ENCODE measurements around the gene LRRC10B.

Gene LRRC10B

GRCh38 chr11:61543606-61544306, 35.2 kb downstream of the LRRC10B start:
- in situ Hi-C loops (cut with HindIII; ENCODE audit: low sequenced_read_pairs) = no loop called here

GRCh38 chr11:61544466-61544865, 35.9 kb downstream of the LRRC10B start:
- in situ Hi-C loops (cut with HindIII; ENCODE audit: low sequenced_read_pairs) = no loop called here

DNA sequence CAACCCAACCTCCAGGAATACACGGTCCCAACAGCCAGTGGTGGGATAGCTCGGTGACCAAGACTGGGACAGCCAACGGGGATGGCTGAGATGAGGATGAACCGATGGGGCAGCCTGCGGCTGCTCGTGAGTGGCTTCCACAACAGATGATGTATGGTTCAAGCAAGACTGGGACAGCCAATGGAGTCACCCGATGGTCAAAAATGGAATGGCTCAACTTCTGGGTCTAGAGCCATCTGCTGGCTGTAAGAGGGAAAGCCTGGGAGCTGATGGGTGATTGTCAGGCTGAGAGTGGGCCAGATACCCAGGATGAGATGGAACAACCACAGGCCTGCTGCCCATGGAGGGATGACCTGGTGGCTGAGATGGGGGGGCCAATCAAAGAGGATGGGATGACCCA, 36.8 kb downstream of the LRRC10B start:
- in situ Hi-C loops (cut with HindIII; ENCODE audit: low sequenced_read_pairs) = no loop called here

DNA sequence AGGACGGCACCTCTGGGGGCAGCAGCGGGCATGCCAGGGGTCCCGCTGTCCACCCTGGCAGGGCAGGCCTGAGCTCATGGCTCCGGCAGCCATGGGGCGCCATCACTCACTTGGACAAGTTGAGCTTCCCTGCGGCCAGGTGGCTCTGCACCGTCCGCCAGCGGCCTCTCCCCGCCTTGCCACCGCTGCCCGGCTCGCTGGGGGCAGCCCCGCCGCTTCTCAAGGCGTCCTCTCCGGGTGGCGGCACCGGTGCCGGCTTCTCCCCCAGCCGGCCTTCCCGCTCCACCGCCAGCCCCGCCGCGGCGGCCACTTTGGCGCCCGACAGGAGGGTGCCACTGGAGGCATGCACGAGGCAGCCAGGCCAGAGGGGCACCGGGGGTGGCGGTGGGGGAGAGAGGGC, 37.4 kb downstream of the LRRC10B start:
- in situ Hi-C loops (cut with HindIII; ENCODE audit: low sequenced_read_pairs) = no loop called here

- in situ Hi-C loops (cut with HindIII; ENCODE audit: low sequenced_read_pairs) = no loop called here
Observed at GRCh38 chr11:61546663-61547062, 38.1 kb downstream of the LRRC10B start.

DNA sequence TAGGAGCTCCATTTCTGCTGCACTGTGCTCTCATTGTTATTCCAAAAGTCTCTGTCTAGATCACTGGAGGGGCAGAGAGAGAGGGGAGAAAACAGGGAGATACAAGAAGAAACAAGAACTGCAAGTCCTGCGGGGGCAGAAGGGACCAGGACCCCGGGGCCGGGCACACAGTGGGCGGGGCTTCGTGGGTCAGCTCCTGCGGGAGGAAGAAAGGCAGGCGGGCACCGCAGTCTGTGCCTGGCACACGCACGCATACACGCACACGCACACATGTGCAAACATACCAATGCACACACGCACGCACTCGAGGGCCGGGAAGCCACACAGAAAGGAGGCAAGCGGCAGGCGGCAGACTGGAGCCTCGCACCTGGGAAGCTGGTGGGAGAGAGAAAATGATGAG, 38.7 kb downstream of the LRRC10B start:
- in situ Hi-C loops (cut with HindIII; ENCODE audit: low sequenced_read_pairs) = no loop called here

DNA sequence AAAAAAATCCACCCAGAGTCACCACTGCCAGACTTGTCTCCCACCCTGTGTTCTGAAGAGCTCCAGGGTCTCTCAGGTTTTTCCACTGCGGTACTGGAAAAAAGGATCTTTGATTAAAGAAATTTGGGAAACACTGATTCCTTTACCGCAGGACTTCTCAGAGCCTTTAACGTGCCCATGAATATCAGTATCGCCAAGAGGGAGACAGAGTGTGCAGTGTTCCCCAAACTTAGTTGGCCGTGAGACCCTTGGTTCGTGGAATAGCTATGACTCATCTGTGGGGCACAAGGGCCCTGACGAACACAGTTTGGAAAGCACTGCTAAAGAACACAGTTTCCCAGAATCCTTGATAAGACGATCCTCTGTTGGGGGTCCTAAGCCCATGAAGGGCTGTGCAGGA, 40.6 kb downstream of the LRRC10B start:
- in situ Hi-C loops (cut with HindIII; ENCODE audit: low sequenced_read_pairs) = no loop called here

DNA sequence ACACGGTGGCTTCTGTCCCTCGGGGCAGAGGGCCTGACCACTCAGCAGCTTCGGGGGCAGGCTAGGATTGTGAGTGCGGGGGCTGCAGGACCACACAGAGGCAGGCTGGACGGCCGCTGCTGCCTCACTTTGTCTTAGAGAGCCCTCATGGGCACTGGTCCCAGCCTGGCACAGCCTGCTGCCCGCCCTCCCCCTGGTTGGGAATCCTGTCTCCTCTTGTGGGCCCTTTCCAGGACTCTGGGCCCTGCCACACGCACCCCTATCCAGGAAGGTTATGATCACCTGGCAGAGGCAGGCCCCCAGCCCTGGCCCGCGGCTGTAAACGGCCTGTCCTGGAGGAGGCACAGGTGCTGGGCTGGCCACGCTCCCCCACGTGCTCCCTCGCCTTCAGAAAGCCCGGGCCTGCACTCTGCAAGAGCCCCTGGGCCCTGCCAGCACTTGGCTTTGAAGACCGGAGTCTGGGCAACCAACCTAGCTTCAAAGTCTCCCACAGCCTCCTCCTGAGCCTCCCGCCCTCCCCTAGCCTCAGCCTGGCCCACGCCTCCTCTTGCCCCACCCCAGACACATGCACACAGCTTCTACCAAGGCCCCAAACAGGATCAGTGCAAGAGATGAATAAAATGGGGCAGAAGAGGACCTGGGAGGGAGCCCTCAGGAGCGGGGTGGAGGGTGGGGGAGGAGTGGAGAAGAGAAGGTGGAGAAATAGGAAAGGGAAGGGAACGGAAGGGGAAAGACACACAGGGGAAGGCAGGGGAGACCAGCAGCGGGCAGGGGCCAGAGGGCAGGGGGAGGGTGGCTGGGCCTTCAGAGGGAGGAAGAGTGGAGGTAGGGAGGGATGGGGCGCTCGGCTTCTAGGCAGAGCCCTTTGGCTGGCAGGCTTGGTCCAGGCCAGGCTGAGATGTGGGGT, 41.4 kb downstream of the LRRC10B start:
- in situ Hi-C loops (cut with HindIII; ENCODE audit: low sequenced_read_pairs) = no loop called here

- in situ Hi-C loops (cut with HindIII; ENCODE audit: low sequenced_read_pairs) = no loop called here
Observed at GRCh38 chr11:61550665-61551227, 42.2 kb downstream of the LRRC10B start.

GRCh38 chr11:61551634-61552033, 43.1 kb downstream of the LRRC10B start:
- in situ Hi-C loops (cut with HindIII; ENCODE audit: low sequenced_read_pairs) = no loop called here

DNA sequence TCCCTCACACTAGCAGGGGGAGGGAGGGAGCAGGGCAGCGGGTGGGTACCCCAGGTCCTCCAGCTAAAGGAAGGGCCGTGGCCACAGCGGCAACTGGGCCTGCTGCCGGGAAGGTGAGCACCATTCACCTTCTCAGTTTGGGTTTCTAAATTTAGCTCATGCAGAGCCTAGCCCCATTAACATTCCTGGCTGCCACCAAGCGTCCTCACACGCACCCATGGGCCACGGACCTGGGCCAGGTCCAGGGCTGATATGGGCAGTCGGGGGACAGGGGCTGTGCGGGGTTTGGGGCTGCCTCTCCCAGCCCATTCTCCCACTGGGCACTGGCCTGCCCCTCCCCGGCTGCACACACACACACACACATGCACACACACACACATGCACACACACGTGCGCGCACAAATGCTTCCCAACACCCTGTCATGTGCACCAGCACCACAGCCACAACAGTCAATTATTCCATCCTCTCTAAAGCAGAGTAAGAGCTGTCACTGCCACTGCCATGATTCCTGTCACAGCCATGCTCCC, 43.6 kb downstream of the LRRC10B start:
- in situ Hi-C loops (cut with HindIII; ENCODE audit: low sequenced_read_pairs) = no loop called here

GRCh38 chr11:61553373-61554171, 45.0 kb downstream of the LRRC10B start:
- in situ Hi-C loops (cut with HindIII; ENCODE audit: low sequenced_read_pairs) = no loop called here

- in situ Hi-C loops (cut with HindIII; ENCODE audit: low sequenced_read_pairs) = no loop called here
Observed at GRCh38 chr11:61554172-61554988, 45.8 kb downstream of the LRRC10B start.

DNA sequence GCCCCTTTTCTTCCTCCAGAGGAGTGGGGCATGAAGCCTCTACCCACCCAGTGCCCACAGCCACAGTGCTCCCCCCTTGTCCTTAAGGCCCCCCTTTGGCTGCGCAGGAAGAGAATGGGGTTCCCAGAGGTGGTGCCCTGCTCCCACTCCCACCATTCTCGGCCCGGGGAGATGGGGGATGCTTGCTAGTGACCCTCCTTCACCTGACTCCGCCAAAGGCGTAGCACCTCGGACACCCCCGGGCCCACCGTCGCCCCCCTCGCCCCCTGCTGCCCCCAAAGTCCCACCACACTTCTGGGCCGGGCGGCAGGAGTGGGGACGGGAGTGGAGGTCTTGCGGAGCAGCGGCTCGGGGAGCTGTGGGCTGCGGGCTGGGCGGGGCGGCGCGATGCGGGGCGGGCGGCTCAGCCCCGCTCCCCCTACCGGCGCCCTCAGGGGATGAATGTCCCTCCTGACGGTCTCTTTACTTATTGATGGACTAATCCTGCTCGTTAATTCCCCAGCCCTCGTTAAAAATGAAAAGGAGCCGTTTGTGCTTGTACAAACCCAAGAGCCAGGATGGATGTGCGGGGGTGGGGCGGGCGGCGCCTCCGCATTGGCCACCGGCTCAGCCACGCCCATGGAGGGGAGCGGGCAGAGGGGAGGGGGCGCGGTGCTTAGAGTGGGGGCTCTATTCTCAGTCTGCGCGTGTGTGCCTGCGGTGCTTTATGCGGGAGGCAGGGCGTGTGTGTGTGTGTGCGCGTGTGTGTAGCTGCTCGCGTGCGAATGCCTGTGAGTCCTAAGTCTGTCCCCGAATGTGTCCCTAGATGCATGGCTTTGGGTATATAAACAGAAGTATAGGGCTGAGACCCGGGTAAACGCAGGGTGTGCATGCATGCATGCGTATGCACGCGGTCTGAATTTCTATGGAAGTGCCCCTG, 46.8 kb downstream of the LRRC10B start:
- in situ Hi-C loops (cut with HindIII; ENCODE audit: low sequenced_read_pairs) = no loop called here

- in situ Hi-C loops (cut with HindIII; ENCODE audit: low sequenced_read_pairs) = no loop called here
Observed at GRCh38 chr11:61555978-61556377, 47.4 kb downstream of the LRRC10B start.

- in situ Hi-C loops (cut with HindIII; ENCODE audit: low sequenced_read_pairs) = no loop called here
Observed at GRCh38 chr11:61556621-61557020, 48.1 kb downstream of the LRRC10B start.
